Renal cortical epithelial cell (primary cell): ENCODE results near the gene MOB1A. TPM values are rescaled to one million over a fixed set of nuclear protein-coding genes. Genes with fewer than 3 reads are reported as not detected.
A peak's percentile ranks its signal among the peaks of the same experiment; 100 is the strongest.
"Not testable (repeated sequence)": the region's sequence is repeated elsewhere in the genome, so short reads cannot be mapped to it uniquely, and the experiment has no call there.

Source experiments
- DNase-seq: peaks from one replicate; pipeline ENCODE4 v3.0.0-alpha.2; 2011; ENCODE audit warnings: low read depth
- total RNA-seq: library from RNA; depleted of rRNA; stranded (reverse); fragments of >200 nt; gene quantifications from 2 replicates; pipeline ENCODE4 v1.2.3, GENCODE V29; 2014

The MOB1A gene
- total RNA-seq, 1 donor from 2014 or later, result 147 TPM

DNA sequence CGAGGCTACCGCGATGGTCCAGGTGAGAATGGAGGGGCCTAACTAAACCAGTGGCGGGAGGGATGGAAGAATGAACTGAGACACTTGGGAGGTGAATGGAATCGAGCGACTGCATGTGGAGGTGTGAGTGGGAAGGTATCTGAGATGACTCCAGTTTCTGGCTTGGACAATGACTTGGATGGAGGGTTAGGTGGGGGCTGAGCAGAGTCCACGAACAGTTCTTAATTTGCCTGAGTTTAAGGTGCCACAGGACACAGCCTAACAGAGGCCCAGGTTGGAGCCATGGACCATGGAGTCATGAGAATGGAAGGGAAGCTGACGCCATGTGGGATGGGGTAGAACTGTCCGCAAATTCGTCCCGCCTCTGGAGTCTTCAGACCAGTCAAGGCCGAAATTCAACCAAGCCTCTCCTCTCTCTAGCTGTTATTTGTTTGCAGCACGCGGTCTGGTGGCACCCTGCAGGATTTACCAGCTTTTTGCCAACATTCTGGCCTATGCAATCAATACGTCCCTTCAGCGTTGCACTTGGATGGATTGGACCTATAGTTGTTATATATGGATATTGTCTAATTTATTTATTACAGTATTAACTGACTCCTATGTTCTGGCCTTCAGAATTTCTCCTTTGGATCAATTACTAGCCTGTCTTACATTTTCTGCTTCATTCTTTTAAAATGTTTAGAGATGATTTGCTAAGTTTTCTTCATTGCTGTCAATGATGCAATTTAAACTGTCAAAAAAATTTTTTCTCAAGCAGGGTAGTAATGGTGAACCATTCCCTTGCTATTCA lies 30.0 kb downstream of the MOB1A start:
- no peak for DNase-seq

DNA sequence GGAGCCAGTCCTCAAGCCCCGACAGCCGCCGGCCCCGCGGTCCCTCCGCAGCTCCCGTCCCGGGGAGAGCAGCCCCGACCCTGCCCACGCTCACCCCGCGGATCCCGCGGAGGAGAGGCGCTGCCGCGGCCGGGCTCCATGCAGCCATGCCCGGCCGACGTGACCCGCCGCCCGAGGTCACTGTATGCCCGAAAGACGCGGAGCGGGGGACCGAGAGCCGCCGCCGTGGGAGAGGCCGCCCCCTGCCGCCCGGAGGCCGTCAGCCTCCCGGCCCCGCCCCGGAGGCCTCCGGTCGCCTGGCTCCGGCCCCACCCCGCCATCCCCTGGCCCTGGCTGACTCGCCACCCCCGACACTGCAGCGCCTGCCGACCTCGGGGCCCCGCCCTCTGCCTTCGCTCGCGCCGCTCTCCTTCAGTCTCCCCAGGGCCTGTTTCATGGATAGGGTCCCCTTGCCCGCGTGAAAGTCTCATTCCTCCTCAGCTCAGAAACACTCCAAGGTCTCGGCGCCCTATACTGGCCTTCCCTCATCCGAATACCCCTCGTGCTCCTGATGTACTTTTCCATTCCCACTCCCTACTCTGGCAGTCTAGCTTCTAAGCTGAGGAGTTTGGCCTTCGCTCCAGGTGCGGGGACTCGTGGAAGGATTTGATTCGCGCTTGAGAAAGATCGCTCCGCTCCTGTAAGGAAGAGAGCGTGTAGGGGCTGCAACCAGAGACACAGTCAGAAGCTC lies 30.8 kb downstream of the MOB1A start, which contains the start of gene BOLA3:
Gene BOLA3, minus strand, starts transcription at position 186 of the 730 bp plus-strand sequence. Its CDS starts 38 bp downstream, at position 148.
- peak; percentile 33 for DNase-seq

DNA sequence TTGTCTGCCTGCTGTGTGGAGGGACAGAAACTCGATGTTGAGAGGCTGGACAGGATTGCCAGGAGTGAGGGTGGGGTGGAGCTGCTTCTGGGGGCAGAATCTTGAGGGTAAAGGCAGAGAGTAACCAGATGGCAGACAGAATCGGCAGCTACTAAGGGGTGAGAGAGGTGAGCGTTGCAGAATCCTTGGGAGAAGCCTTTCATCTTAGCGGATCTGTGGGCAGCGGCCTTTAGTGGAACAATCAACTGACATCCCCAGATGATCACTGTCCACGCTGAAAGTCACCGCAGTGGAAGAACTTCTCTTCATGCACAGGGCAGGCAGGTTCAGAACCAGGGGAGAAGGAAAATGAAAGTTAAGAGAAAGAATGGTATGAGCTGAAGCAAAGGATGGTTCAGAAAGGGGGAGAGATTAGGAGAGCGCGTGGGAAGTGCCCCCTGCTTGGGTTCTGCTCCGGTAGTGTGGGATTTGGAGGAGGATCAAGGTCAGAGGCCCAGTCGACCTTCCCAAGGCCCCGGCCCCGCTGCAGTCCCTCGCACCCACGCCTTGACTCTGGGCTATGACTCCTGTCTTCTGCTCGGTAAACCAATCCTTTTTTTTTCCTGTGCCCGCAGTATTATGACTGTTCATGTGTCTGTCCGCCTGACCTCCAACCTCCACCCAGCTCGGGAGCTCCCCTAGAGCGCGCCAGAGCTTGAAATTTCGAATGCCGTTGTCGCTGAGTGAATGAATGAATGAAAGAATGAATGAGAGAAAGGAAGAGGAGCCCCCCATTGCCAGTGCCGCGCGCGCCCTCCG lies 31.6 kb downstream of the MOB1A start:
- peak; percentile 54 for DNase-seq

DNA sequence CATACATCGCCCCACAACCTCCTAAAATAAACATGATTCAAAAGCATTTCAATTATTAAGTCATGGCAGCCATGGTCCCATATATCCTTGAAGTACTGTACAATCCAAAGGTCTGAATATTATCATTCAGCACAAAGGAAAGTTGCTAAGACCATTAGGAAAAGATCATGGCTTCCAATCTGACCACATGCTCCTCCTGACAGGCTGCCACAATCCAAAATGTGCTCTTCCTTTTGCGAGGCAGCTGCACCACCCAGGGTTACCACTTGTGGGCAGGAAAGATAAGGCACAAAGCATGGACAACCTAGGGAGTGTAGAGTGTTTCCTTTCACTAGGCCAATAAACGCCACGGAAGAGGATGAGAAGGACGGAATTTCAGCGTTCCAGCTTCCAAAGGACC lies 36.3 kb downstream of the MOB1A start:
- DNase-seq, result no peak

DNA sequence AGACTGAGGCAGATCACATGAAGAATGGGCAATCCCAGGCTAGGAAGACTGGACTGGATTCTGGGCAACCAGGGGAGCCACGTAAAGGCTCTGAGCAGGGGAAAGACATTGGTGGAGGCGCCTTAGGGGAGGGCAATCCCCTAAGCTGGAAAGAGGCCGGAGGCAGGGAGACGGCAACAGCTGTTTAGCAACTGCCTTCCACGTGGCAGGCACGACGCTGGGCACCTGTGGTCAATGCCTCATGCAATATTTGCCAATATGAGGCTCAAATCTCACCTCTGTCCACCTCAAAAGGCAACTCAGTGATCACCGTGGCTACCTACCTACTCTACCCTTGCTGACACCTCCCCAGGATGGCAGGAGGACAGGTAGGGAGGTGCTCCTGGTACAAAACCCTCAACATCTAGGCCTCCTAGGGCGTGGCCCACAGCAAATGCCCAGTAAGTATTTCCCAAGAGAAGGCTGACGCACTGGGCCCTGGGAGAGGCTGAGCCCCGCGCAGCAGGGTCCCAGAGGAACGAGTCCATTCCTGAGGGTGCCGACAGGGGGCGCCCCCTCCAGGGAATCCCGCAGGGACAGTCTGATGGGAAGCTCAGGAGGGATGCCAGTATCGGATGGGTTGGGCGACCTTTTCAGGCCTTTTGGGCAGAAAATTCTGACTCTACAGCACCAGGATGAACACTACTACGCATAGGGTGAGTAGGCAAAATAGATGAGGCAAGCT lies 39.9 kb downstream of the MOB1A start:
- DNase-seq, result no peak

DNA sequence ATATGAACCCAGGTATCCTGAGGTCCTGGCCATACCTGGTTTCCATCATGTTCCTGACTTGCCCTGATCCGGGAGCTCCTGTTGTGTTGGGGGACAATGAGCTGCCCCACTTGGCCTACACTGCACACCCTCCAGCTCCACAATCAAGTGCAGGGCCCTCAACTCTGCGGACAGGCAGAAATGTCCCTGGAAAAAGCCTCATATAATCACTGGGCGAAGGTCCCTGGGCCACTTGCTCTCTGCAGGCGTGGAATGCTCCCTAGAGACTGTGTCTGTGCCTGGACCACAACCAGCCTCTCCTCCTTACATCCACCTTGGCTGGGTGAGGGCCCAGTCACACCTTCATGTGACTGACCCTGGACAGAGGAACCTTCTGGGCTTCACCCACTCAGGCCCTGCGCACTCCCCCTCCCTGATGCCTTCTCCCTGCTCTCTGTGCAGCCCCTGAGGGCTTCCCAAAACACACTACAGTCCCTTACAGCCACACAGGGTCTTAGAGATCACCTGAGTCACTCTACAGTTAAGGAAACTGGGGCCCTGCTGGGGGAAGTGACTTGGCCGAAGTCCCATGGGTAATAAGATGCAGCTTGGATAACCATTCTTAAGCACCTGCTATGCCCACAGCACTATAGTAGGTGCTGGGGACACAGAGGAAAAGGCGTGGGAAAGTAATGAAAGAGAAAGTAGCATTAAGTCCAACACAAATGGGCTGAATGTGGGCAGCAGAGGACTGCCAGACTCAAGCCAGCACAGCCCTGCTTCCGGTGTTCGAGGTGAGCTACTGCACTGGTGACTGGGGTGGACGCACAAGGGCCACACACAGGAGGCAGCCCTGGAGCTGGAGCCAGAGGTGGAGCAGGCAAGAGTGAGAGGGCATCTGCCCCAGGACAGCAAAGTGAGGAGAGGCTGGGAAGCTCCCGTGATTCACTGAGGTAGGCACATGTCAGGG lies 40.8 kb downstream of the MOB1A start:
- DNase-seq, result no peak

DNA sequence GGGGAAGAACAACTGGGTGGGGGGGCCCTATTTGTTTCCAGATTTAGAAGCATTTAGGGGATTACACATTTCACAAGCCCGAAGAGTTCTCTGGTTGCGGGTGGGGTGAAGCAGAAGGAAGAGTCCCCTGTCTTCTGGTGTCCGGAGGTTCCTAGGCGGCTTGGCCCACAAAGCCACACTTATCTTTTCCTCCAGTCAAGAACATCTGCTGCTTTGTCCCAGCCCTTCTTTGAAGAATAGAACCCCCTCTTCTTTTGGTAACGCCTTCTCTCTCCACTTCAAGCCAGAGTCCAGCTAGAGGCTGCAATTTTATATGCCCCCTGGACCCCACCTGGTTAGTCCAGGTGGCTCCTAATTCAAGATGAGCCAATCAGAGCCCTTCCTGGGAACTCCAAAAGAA lies 46.8 kb downstream of the MOB1A start:
- no peak for DNase-seq

DNA sequence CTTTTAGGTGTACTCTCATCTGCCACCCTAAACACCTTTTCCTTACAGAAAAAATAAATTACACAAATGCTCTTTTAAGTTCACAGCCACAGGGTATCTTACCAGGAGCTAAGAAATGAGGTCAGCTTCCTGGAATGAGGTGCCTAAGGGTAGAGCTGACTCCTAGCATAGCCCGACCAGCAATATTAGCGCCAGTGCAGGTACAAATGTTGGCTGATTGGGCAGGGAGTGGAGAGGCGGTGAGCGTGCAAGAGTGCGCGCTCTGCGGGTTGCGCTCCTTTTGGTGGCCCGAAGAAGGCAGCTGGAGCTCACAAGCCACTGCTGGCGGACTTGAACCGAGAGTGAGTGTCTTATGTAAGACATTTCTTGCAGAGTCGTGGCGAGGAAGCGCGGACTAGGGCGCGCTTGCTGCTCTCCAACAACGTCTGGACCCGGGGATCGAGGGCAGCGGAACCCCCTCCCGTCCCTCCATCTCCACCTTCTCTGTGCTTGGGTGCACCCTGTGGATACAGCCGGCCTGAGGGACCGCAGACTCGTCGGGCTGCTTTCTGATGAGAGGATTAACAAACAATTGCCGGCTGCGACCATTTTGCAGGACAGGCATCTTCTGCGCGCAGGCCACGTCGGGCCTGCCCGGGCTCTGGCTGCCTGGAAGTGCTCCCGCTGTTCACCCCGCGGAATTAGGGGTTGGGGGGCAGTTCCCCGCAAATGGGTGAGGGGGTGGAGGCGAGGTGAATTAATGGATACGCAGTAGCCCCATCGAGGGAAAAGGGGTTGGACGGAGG lies 48.3 kb downstream of the MOB1A start:
- peak; percentile 36 for DNase-seq

DNA sequence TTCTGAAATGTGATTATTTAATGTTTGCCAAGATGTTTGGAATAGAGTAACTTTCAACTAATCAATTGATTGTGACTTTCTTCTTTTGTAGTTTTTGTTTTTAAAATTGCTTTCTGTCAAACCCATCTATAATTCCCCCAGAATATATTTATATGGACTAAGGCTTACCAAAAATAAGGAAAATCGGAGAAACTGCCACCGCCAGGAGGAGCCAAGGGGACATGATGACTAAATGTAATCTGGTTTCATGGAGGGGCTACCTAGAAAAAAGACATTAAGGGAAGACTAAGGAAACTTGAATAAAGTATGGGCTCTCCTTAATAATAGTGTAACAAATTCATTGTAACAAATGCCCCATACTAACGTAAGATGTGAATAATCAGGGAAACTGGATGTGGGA lies 50.5 kb downstream of the MOB1A start:
- DNase-seq, result no peak

DNA sequence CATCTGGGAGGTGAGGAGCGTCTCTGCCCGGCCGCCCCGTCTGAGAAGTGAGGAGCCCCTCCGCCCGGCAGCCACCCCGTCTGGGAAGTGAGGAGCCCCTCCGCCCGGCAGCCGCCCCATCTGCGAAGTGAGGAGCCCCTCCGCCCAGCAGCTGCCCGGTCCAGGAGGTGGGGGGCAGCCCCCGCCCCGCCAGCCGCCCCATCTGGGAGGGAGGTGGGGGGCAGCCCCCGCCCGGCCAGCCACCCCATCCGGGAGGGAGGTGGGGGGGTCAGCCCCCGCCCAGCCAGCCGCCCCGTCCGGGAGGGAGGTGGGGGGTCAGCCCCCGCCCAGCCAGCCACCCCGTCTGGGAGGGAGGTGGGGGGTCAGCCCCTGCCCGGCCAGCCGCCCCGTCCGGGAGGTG lies 54.7 kb downstream of the MOB1A start:
- DNase-seq, result not testable (repeated sequence)

DNA sequence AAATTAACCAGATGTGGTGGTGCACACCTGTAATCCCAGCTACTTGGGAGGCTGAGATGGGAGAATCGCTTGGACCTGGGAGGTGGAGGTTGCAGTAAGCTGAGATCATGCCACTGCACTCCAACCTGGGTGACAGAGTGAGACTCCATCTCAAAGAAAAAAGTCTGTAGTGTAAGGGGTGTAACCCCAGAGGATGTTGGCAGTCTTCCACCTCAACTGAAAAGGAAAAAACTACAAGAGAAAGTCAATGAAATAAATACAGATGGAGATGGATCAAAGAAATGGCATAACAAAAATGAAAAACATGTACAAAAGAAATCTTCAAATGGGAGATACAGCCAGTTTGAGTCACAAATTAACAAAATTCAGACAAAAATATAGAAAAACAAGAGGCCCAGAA lies 56.8 kb downstream of the MOB1A start:
- DNase-seq, result not testable (repeated sequence)

DNA sequence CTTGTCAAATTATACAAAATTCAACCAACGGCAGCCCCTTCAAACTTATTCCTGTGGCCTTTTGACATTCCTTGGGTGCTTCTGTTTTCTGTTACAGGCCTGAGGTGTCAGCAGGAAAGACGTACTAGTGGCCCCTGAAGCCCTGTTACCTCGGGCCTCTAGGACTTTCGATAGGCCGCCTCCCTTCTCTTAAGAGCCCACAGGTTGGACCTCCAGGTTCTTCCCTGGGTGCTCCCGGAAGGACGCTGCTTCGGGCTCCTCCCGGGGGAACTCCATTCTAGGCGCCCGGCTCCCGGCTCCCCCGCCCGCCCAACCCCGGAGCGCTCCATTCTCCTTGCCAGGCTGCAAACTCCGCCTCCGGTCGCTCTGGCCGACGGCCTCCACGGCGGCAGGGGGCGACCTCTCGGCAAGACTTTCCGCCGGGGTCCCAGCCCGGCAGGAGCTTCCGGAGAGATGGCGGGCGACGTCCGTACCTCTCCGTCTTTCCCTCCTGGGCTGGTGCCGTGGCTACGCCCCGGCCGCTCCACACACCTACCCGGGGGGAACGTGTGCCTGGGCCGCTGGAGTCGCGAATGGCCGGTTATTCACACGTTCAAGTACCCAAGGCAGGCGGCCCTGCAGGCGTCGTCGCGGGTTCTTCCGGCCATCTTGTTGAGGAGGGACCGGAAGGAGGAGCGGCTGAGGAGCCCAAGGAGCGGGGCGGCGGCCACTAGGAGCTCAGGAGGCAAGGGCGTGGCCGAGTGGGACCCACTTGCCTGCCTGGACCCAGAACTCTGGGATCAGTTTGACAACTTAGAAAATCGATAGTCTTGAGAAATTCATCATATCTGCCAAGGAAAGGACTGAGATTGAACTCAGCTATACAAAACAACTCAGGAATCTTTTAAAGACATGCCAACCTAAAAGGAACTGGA lies 58.5 kb downstream of the MOB1A start:
- DNase-seq, result peak; percentile 60

DNA sequence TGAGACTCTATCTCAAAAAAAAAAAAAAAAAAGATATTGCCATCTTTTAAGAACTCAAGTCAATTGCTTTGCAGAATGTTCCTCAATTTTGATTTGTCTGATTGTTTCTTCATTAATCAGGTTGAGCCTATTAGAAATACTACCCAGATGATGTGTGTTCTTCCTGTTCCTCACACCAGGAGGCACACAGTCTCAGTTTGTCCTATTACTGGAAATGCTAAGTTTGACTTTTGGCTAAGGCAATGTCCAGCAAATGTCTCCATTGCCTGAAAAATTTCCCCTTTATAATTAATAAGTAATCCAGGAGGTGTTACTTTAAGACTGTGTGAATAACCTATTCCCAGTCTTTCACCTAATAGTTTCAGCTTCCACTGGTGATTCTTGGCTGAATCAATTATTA lies 59.3 kb downstream of the MOB1A start:
- peak; percentile 41 for DNase-seq

DNA sequence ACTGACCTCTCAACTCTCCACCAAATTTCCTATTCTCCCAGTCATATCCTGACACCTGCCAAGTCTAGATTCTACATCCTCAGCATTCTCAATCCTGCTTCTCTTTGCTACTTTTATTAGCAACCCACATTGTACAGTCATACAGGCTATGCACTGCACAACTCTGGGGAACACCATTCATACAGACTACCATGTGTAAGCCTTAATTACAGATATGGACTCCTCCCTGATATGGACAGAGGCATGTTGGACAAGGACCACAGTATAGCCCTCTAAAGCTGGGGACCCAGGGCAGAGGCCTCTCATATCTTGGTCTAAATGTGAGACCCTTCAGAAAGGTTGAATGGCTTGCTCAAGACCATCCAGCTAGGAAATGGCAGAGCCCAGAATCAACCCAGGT lies 67.3 kb downstream of the MOB1A start:
- DNase-seq, result no peak

DNA sequence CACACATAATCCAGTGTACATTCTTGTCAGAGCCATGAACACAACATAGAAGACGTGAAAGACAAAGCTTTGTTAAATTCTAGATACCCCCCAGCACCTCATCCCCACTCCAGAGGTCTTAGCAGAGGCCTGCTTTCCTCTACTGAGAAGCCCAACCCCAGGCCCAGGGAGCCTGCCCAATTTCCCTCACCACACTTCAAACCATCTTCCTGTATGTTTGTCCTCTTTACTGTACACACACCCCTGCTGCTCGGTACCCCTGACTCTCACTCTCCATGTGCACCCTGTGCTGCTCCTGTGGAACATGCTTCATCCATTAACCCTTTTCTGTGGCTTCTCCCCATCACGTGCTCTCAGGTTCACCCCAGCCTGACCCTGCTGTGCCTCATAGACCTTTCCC lies 68.1 kb downstream of the MOB1A start:
- no peak for DNase-seq

DNA sequence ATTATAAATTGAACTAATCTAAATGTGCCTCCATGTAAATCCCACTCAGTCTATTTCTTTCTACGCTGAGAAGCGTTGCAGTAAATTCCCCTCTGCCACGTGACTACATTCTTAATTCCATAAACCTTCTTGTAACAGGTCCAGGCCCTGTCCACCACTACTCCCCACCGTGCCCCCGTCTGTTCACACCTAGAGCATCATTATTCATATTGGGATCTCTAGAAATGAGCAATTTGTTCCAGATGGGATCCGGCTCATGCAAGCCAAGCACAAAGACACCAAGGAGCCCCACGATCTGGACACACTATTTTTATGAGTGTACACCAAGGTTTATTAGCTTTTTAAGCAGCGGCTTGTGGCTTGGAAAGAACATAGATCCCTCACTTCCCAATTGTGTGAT lies 69.1 kb downstream of the MOB1A start:
- no peak for DNase-seq

DNA sequence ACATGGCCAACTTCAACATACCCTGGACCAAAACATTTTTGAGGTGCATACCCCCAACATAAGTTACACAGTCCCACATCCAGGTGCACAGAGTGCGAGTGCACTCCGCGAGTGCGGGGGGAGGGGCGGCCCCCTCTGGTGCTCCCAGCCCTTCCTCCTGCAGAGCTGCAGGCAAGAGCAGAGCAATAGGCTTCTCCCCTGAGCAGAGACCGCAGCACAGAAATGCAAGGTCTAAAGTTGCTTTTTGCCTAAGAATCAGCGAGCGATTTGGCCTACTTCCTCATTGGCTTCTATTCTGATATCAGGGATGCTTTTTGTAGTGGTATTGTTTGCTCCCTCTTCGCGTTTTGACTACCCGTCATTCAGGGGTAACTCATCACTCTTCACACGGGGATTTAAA lies 71.6 kb downstream of the MOB1A start:
- no peak for DNase-seq

DNA sequence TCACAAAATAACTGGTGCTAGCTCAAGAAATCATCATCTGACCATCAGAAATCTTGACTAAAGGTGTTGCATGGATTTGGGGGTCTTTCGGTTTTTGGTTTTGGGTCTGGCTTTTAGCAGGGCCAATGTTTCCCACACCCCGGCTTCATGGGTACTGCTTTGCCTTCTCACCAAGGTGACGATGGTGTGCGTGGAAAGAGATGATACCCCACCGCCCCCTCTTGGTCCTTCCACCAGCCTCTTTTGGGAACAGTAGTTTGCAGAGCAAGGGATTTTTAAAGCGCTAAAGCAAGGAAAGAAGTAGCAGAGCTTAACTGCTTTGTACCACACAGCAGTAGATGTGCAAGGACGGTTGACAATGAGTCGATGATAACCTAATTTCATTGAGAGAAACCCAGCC lies 73.3 kb downstream of the MOB1A start:
- no peak for DNase-seq

DNA sequence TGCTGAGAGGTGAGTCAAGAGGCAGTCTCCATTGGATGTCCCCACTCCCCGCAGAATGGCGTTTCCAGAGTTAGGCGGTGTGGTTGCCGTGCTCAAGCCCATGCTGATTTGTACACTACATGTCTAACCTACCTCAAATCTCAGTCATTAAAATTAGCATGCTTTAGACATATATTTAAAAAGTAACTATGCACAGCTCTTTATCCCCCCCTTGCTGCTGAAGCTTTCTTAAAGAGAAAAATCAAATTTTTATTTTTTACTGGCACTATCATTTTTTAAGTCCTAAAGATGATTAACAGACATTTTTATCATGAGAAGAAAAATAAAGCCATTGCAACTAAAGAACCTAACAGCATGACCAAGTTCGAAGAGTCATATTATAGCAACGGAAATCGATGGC lies 73.8 kb downstream of the MOB1A start:
- no peak for DNase-seq
